GM19452 (cell line): ENCODE measurements around the gene LRRC4C.
"Not testable (repeated sequence)": the region's sequence is repeated elsewhere in the genome, so short reads cannot be mapped to it uniquely, and the experiment has no call there.

Experiments used
- ATAC-seq: cut with Tn5 transposase; IDR thresholded peaks from one replicate; pipeline ENCODE4 v1.9.1; 2021; ENCODE audit not compliant: unreplicated experiment

The LRRC4C gene

GRCh38 chr11:40537734-40538133 lies 921.7 kb downstream of the LRRC4C start:
- ATAC-seq, result no peak

- ATAC-seq, result not testable (repeated sequence)
Observed at GRCh38 chr11:40522080-40522479, 937.4 kb downstream of the LRRC4C start.

- no peak for ATAC-seq
Observed at GRCh38 chr11:40517122-40517521, 942.3 kb downstream of the LRRC4C start.

DNA sequence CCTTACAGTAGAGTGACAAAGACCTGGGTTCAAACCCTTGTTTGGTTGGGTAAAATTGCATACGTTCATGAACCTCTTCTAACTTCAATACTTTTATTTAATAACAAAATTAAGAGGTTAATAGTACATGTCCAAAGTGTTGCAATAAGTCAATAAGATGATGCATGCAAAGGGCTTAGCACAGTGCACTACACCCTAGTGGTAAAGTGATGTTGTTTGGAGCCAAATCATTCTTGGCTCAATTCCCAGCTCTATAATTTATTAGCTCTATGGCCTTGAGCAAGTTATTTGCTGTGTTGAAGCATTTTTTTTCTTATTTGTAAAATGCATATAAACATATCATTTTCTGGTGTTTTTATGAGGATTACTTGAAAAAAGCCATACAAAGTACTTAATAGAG lies 945.3 kb downstream of the LRRC4C start:
- no peak for ATAC-seq

DNA sequence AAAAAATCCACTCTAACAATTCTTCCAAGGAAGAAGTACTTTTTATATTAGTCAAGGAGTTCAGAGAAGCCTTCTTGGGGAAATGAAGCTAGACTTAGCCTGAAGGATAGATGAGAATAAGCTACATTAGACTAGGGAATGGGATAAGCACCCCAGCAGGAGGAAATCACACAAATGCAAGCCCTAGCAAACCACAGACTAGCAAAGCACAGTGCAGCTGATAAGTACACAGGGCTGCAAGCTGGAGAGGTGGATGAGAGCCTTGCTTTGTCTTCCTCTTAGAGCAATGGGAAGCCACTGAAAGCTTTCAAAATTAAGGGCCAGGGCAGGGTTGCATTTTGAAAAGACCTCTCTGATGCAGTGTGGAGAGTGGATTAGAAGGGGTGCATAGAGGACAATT lies 946.2 kb downstream of the LRRC4C start:
- no peak for ATAC-seq

- ATAC-seq, result no peak
Observed at GRCh38 chr11:40508303-40508702, 951.1 kb downstream of the LRRC4C start.

DNA sequence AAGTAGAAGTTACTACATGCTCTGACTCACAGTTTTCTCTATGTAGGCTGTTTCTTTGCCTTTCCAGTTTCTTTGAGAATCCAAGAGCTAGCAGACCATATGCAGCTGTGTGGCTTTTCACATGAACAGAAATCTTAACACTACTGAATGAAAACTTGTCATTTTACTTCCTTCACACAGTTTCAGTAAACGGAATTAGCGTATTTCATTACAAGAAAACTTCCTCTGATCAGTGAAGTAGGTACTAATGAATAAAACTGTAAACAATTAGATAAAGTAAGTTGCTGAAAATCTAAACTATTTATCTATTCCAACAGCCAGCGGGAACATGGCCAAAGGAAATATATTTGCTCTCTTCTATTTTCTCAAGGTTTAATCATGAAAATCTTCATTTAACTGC lies 953.2 kb downstream of the LRRC4C start:
- no peak for ATAC-seq

DNA sequence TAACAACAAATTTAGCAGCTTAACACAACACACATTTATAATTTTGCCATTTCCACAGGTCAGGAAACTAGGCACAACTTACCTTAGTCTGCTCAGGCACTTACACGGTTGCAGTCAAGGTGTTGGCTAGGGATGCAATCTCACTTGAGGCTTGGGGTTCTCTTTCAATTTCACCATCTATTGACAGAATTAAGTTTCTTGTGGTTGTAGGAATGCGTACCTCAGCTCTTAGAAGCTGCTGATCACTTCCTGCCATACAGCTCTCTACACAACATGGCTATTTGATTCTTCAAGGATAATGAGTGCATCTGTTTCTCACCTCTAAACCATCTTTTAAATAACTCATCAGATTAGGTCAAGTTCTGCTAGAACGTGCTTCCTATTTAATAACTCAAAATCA lies 968.1 kb downstream of the LRRC4C start:
- no peak for ATAC-seq

DNA sequence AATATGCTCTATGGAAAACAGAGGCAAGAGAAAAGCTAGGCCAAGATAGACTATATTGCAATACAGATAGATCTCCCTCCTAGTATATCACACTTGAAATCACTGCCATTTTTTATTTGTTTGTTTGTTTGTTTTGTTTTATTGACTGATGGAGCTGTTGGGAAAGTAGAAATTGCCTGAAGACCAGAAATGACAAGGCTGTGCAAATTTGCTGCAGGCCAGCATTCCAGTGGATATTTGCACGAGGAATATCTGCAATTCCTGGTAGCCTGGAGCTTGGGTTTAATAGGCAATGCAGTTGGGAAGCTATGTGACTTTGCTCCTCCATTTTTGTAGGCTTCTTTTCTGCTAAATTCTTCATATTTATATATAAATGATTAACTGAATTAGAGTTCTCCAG lies 991.7 kb downstream of the LRRC4C start:
- ATAC-seq, result no peak

- ATAC-seq, result no peak
Observed at GRCh38 chr11:40445391-40445790, 1014.1 kb downstream of the LRRC4C start.

DNA sequence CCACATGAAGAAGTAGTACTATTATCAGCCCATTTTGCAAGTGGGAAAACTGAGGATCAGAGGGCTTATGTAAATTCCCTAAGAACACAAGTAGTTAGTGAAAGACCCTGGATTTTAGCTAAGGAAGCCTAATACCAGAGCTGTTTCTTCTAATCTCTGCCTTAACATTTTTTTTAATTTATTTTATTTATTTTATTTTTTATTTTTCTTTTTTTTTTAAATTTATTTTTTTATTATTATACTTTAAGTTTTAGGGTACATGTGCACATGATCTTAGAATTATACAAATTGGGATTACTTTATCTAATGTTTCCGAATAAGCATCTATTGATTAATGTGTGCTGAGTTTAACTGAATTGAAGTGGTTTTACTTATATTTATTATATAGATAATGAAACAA lies 1015.3 kb downstream of the LRRC4C start:
- no peak for ATAC-seq

DNA sequence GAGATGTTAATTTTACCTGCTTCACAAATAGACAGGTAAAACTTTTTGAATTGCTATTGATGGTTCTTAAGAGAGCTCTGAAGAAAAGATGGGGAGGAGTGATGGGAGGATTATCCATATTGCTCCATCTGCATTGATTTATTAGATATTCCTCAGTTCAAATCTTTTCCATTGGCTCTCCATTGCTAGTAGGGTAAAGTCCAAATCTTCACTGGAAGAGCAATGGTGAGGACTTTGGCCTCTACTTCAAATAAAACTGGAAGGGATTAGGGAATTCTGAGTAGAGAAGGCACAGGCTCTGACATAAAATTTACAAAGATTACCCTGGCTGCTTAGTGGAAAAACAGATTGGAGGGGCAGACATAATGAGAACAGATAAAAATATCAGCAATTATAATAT lies 1024.1 kb downstream of the LRRC4C start:
- no peak for ATAC-seq

GRCh38 chr11:40434926-40435325 lies 1024.5 kb downstream of the LRRC4C start:
- no peak for ATAC-seq

DNA sequence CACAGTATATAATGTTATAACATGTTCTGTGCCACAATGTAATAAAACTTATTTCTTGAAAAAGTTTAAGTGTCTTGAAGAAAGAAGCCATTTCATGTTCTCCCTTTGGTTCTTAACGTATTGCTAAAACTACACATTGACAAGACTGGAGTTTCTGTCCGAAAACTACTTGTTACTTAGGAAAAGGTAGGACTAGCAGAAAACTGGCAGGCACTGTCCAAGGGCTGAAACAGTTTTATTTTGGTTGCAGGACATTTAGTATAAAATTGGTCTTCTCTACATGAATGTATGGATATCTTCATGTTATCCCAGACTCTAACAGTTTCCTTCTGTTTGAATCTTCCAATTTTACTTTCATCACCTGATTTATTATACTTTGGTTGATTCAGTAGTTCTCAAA lies 1027.1 kb downstream of the LRRC4C start:
- no peak for ATAC-seq

DNA sequence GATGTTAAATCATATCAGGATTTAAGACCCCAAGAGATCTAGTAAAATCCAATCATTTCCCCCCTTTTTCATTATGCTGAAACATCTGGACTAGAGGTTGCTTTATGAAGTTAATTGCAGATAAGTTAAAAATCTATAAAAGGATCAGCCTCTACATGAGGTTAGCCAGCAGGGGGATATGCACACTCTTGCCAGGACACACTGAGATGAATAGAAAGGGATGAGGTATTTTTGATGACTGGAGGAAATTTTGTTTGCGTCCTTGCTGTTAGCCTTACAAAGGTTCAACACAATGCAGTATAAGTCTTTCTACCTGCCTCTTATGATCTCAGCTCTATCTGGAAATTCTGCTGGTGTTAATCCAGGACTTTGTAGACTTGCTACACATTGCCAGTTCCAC lies 1034.3 kb downstream of the LRRC4C start:
- ATAC-seq, result no peak

- ATAC-seq, result no peak
Observed at GRCh38 chr11:40421208-40421981, 1038.1 kb downstream of the LRRC4C start.

GRCh38 chr11:40417627-40418026 lies 1041.8 kb downstream of the LRRC4C start:
- no peak for ATAC-seq

DNA sequence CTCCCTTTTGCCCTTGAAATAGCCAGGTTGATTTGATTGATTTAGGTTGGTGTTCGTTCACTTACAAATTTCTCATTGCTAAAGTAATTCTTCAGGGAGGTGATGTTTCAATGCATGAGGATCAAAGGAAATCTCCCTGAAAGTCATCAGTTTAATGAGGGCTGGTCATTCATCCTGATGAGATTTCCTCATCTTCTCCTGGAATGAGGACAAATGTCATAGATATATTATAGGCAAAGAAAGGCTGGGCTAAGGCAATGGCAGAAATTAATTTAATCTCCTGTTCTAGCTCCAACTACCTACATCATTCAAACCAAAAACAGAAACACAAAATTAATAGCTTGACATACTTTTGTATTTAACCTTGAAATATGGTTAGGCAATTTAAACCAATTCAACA lies 1052.1 kb downstream of the LRRC4C start:
- no peak for ATAC-seq

DNA sequence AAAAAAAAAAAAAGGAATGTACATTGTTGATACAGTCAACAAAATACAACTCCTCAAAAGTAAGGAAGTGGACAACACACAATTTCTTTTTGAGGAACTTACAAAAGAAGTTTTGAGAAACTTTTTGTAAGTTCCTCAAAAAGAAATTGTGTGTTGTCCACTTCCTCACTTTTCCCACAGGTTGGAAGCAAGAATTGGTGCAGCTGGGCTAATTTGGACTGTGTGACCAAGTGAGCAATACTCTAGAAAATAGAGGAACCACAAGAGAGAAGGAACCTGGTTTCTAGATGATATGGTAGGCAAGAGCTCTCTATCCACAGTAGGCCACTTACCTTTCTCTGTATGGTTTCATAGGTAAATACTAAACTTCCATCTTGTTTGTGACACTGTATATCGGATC lies 1053.8 kb downstream of the LRRC4C start:
- no peak for ATAC-seq

DNA sequence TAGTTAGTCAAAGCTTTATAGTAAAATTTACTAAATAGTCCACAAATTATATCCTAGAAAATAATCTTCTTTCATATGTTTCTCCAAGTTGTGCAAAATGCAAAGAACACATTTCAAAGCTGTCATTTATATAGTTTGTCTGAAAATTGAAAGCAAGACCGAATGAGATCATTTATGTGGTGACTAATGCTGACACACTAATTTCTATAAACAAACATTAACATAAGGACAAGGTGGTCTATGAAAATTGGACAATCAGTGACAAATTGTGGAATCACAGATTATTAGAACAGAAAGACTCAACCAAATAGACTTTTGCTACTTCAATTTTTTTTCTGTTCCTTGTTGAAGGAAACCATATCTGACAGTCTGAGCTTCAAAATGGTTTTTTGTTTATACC lies 1056.1 kb downstream of the LRRC4C start:
- ATAC-seq, result no peak

GRCh38 chr11:40401132-40401853 lies 1058.2 kb downstream of the LRRC4C start:
- ATAC-seq, result no peak

- ATAC-seq, result no peak
Observed at GRCh38 chr11:40397141-40397540, 1062.3 kb downstream of the LRRC4C start.

- no peak for ATAC-seq
Observed at GRCh38 chr11:40393511-40393910, 1065.9 kb downstream of the LRRC4C start.
